HepG2 (cell line): ENCODE measurements around the gene CLMP. TPM values are rescaled to one million over a fixed set of nuclear protein-coding genes. Genes with fewer than 3 reads are reported as not detected.

ENCODE experiments used
- ATAC-seq: fragments of 200-7000 bp; cut with Tn5 transposase; 3 replicates; pipeline ENCODE4 v1.9.1; 2020; ENCODE audit warnings: mild to moderate bottlenecking, moderate library complexity
- BruUV-seq: library from RNA; stranded (reverse); fragments of 400-500 nt; replicated peaks from 2 replicates; lab custom pipeline; 2021; lab: Mats Ljungman, UMichigan
- CTCF ChIA-PET: fragments of 300-600 bp; formaldehyde crosslinking; extraction: SDS; loops from one replicate; lab custom pipeline; 2021; ENCODE audit warnings: low total read pairs, inconsistent platforms, low intra/inter-chr PET ratio; lab: Yijun Ruan, JAX
- POLR2A ChIA-PET: fragments of 350-600 bp; sonication (Branson Sonifier 250); formaldehyde crosslinking; loops from one replicate; lab custom pipeline; 2020; ENCODE audit warnings: antibody characterized with exemption, inconsistent platforms; lab: Yijun Ruan, JAX
- DNase-seq: peaks from one replicate; pipeline ENCODE4 v3.0.0-alpha.2; 2015; ENCODE audit warnings: low spot score
- FAIRE-seq: peaks from 3 replicates; lab custom pipeline; 2011; peaks lifted over from hg19 to GRCh38; lab: Jason Lieb, UNC
- H2AFZ ChIP-seq: one replicate; pipeline ENCODE4 v1.6.1; 2011; ENCODE audit warnings: low read length, inconsistent platforms
- H3K27ac ChIP-seq: fragments of 300-600 bp; 3 replicates; pipeline ENCODE4 v1.8.0; 2011; ENCODE audit warnings: mixed run types, mild to moderate bottlenecking, mixed read lengths, low read length, inconsistent platforms; ENCODE audit not compliant: insufficient read depth; ENCODE audit errors: extremely low read length
- H3K27me3 ChIP-seq, 2 experiments: fragments of 200-600 bp in 1 of 2; 2 replicates in 1 of 2; 3 replicates in 1 of 2; pipeline versions ENCODE4 v1.6.0 to v1.8.0; 2011; ENCODE audit warnings: low read length in 2 of 2, mild to moderate bottlenecking in 2 of 2, moderate library complexity in 2 of 2, inconsistent platforms in 1 of 2; ENCODE audit not compliant: insufficient read depth in 2 of 2, control insufficient read depth in 1 of 2
- H3K36me3 ChIP-seq, 2 experiments: fragments of 200-600 bp in 1 of 2; replicated peaks in 1 of 2; 2 replicates in 1 of 2; 3 replicates in 1 of 2; pipeline versions ENCODE4 v1.5.1 to v1.8.0; 2011; ENCODE audit warnings: low read length in 2 of 2, inconsistent platforms in 1 of 2; ENCODE audit not compliant: insufficient read depth in 2 of 2, control insufficient read depth in 1 of 2
- H3K4me1 ChIP-seq: 2 replicates; pipeline ENCODE4 v1.5.1; 2012; ENCODE audit warnings: low read length, inconsistent platforms; ENCODE audit not compliant: insufficient read depth
- H3K4me2 ChIP-seq: 2 replicates; pipeline ENCODE4 v1.6.0; 2011; ENCODE audit warnings: low read depth, low read length, inconsistent platforms
- H3K4me3 ChIP-seq, 3 experiments: fragments of 200-600 bp in 1 of 3; sonication (generic), shearing (Covaris generic) in 1 of 3; replicated peaks in 1 of 3; 2 replicates each; pipeline ENCODE4 v1.5.1; 2011 to 2016; ENCODE audit warnings: low read length in 3 of 3, inconsistent platforms in 2 of 3, low read depth in 2 of 3, mild to moderate bottlenecking in 2 of 3, control low read depth in 1 of 3, mixed read lengths in 1 of 3; ENCODE audit not compliant: insufficient read depth in 1 of 3
- H3K79me2 ChIP-seq: one replicate; pipeline ENCODE4 v1.6.1; 2011; ENCODE audit warnings: low read length, inconsistent platforms; ENCODE audit not compliant: insufficient read depth
- H3K9ac ChIP-seq: 2 replicates; pipeline ENCODE4 v1.6.0; 2011; ENCODE audit warnings: mild to moderate bottlenecking, low read depth, low read length, inconsistent platforms; ENCODE audit not compliant: insufficient read depth
- H3K9me3 ChIP-seq: 2 replicates; pipeline ENCODE4 v1.5.1; 2012; ENCODE audit warnings: mild to moderate bottlenecking, low read length
- H4K20me1 ChIP-seq: 2 replicates; pipeline ENCODE4 v1.6.0; 2011; ENCODE audit warnings: inconsistent platforms, mild to moderate bottlenecking, low read length, moderate library complexity; ENCODE audit not compliant: insufficient read depth
- ATF7-NPFF ChIP-seq: sonication (generic); formaldehyde crosslinking; IDR thresholded peaks from 2 replicates; pipeline ENCODE4 v1.8.1; 2023; ENCODE audit warnings: mild to moderate bottlenecking, low read depth, missing genetic modification reagents, moderate library complexity
- BORCS8-MEF2B ChIP-seq: sonication (generic); formaldehyde crosslinking; IDR thresholded peaks from 2 replicates; pipeline ENCODE4 v1.8.0; 2022; ENCODE audit warnings: mild to moderate bottlenecking, missing genetic modification reagents
- CBX5 ChIP-seq: sonication (generic); formaldehyde crosslinking; IDR thresholded peaks from 2 replicates; pipeline ENCODE4 v1.4.0; 2020; ENCODE audit warnings: missing genetic modification reagents, borderline replicate concordance
- CREB1 ChIP-seq, 2 experiments: fragments of 450-650 bp in 1 of 2; IDR thresholded peaks; 2 replicates each; pipeline ENCODE4 v1.6.1; 2016 to 2017; ENCODE audit warnings: control low read depth in 1 of 2, mild to moderate bottlenecking in 1 of 2, missing compliant biosample characterization in 1 of 2, missing genetic modification characterization in 1 of 2
- HBP1 ChIP-seq: IDR thresholded peaks from 2 replicates; pipeline ENCODE4 v1.6.1; 2016; ENCODE audit warnings: low read depth, control low read depth
- HOXA3 ChIP-seq: sonication (generic); formaldehyde crosslinking; IDR thresholded peaks from 2 replicates; pipeline ENCODE4 v1.5.0; 2020; ENCODE audit warnings: missing genetic modification reagents
- IRX3 ChIP-seq: sonication (generic); formaldehyde crosslinking; IDR thresholded peaks from 2 replicates; pipeline ENCODE4 v1.8.1; 2023; ENCODE audit warnings: mild to moderate bottlenecking, low read depth, missing genetic modification reagents, borderline replicate concordance
- KLF9 ChIP-seq: IDR thresholded peaks from 2 replicates; pipeline ENCODE4 v1.6.1; 2016; ENCODE audit warnings: low read depth
- PLRG1 ChIP-seq: fragments of 450-650 bp; conservative IDR thresholded peaks from 2 replicates; pipeline ENCODE4 v1.6.1; 2016
- RAD21 ChIP-seq: fragments of 450-650 bp; formaldehyde crosslinking; IDR thresholded peaks from 2 replicates; pipeline ENCODE4 v1.5.0; 2020; ENCODE audit warnings: mild to moderate bottlenecking
- RARA ChIP-seq: IDR thresholded peaks from 2 replicates; pipeline ENCODE4 v1.6.1; 2016; ENCODE audit warnings: missing genetic modification reagents, missing compliant biosample characterization
- SP1 ChIP-seq, 2 experiments: fragments of 450-650 bp in 1 of 2; sonication (generic) in 1 of 2; formaldehyde crosslinking in 1 of 2; IDR thresholded peaks; 2 replicates each; pipeline versions ENCODE4 v1.4.0 to v1.6.1; 2016 to 2020; ENCODE audit warnings: missing genetic modification reagents in 1 of 2
- TRIM22 ChIP-seq: fragments of 450-650 bp; IDR thresholded peaks from 2 replicates; pipeline ENCODE4 v1.6.1; 2017
- ZNF225 ChIP-seq: sonication (generic); formaldehyde crosslinking; IDR thresholded peaks from 2 replicates; pipeline ENCODE4 v1.4.0; 2020; ENCODE audit warnings: mild to moderate bottlenecking, missing genetic modification reagents
- ZNF777 ChIP-seq: sonication (generic); formaldehyde crosslinking; IDR thresholded peaks from 2 replicates; pipeline ENCODE4 v1.4.0; 2020; ENCODE audit warnings: missing genetic modification reagents
- WGBS: methylation state at CpG from one replicate; pipeline ENCODE4 v1.1.6; 2017; ENCODE audit warnings: low lambda C conversion rate; 5-methylcytosine and 5-hydroxymethylcytosine counted together
- in situ Hi-C: cut with HindIII; loops from 2 replicates; pipeline ENCODE4 v1.10.0; 2017; ENCODE audit warnings: low pct_unique_long_range_greater_than_20kb; ENCODE audit not compliant: extremely low pct_ligation_motif_present
- intact Hi-C: fragments of 100-400 bp; cut with micrococcal nuclease; formaldehyde crosslinking; loops from one replicate; pipeline ENCODE4 v1.10.0; 2022; ENCODE audit not compliant: unreplicated experiment
- polyA plus RNA-seq, 8 experiments: library from polyadenylated mRNA; depleted of rRNA in 3 of 8; stranded (reverse) in 7 of 8; unstranded in 1 of 8; fragments of >200 nt; fragmentation: Illumina TruSeq in 4 of 8; extraction: Trizol in 4 of 8; gene quantifications; 2 replicates each; pipeline versions ENCODE4 v1.2.1 to v1.2.3, GENCODE V29; 2011 to 2016; ENCODE audit warnings: low read depth in 4 of 8, missing spikeins in 1 of 8, mixed read lengths in 1 of 8; ENCODE audit not compliant: insufficient read depth in 1 of 8
- total RNA-seq, 5 experiments: library from RNA; depleted of rRNA; stranded (reverse); fragments of >200 nt; fragmentation: Illumina TruSeq; extraction: Trizol; gene quantifications; 2 replicates each; pipeline ENCODE4 v1.2.3, GENCODE V29; 2016; ENCODE audit warnings: low read depth in 1 of 5
- TF ChIP-seq, protein P1 (sequence below): sonication (generic); formaldehyde crosslinking; IDR thresholded peaks from 2 replicates; pipeline ENCODE4 v1.4.0; 2020; ENCODE audit warnings: mild to moderate bottlenecking, low read depth, missing genetic modification reagents

CLMP gene
- total and polyA plus RNA-seq, 2 of the 13 experiments (the other 11 are each of a cell fraction or from before 2014, with no cell fraction given): not detected

DNA sequence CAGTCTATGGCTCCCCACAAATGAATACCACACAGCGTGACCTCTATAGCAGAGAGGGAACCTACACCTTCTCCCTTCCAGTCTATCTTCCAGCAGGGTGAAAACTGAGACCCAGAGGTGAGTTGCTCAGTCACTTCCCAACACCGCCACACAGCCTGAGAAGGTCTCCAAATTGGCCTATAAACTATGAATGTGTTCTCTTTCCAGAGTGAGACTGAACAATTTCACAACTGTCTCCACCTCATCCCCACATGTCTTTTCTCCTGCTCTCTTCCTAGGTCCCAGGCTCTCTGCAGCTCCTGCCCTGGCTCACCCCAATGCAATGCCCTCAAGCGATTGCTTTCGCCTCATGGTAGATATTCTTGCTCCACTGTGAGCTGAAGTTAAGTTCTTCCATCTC is 14.0 kb downstream of the CLMP start:
- intact Hi-C loops (no loop called here), in situ Hi-C loops (no loop called here)
- 80% methylated on average over 4 of the region's 4 CpGs for WGBS
- no TSS peak for BruUV-seq
- peaks cover 3 to 23% of the 10 kb centered on the region in 2 experiments; a peak in 3 of 5 replicates for H3K27me3 ChIP-seq
- H2AFZ ChIP-seq: no peak overlapping the region
- H3K4me2 ChIP-seq: no peak overlapping the region
- no peaks in the 10 kb centered on the region for H3K79me2 ChIP-seq
- CTCF ChIA-PET: no interaction called here
- H3K9ac ChIP-seq: no peak overlapping the region
- H3K27ac ChIP-seq: no peak overlapping the region
- ATAC-seq (no peak), FAIRE-seq (no peak), DNase-seq (no peak)
- H4K20me1 ChIP-seq: no peaks in the 10 kb centered on the region
- no peaks in the 10 kb centered on the region for H3K36me3 ChIP-seq
- no peaks in the 10 kb centered on the region for H3K9me3 ChIP-seq
- POLR2A ChIA-PET: no interaction called here
- no peak overlapping the region for H3K4me3 ChIP-seq
- peaks cover 8% of the 10 kb centered on the region; the same call in 1 of the 2 replicates for H3K4me1 ChIP-seq
- no peak for TF ChIP-seq ATF7-NPFF
- TF ChIP-seq ZNF225: no peak
- TF ChIP-seq CREB1 (IDR thresholded peaks at IDR 0.05): no peak
- no peak for TF ChIP-seq CREB1 (CRISPR knock-in tag; IDR thresholded peaks at IDR 0.05)
- no peak for TF ChIP-seq HBP1 (CRISPR knock-in tag)
- no peak for TF ChIP-seq TRIM22
- no peak for TF ChIP-seq IRX3 (CRISPR knock-in tag)
- TF ChIP-seq ZNF777 (CRISPR knock-in tag): no peak
- TF ChIP-seq HOXA3 (CRISPR knock-in tag): no peak
- TF ChIP-seq RAD21 (CRISPR knock-in tag): no peak
- TF ChIP-seq CBX5 (CRISPR knock-in tag): no peak
- no peak for TF ChIP-seq KLF9 (CRISPR knock-in tag)
- TF ChIP-seq SP1 (IDR thresholded peaks at IDR 0.05): no peak
- TF ChIP-seq SP1 (CRISPR knock-in tag; IDR thresholded peaks at IDR 0.05): no peak
- TF ChIP-seq, protein P1, sequence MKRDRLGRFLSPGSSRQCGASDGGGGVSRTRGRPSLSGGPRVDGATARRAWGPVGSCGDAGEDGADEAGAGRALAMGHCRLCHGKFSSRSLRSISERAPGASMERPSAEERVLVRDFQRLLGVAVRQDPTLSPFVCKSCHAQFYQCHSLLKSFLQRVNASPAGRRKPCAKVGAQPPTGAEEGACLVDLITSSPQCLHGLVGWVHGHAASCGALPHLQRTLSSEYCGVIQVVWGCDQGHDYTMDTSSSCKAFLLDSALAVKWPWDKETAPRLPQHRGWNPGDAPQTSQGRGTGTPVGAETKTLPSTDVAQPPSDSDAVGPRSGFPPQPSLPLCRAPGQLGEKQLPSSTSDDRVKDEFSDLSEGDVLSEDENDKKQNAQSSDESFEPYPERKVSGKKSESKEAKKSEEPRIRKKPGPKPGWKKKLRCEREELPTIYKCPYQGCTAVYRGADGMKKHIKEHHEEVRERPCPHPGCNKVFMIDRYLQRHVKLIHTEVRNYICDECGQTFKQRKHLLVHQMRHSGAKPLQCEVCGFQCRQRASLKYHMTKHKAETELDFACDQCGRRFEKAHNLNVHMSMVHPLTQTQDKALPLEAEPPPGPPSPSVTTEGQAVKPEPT (CRISPR knock-in tag): no peak
- no peak for TF ChIP-seq PLRG1
- TF ChIP-seq RARA (CRISPR knock-in tag): no peak
- TF ChIP-seq BORCS8-MEF2B (CRISPR knock-in tag): no peak
